K562 (cell line): Measurements from ENCODE around the gene MINK1. TPM values are rescaled to one million over a fixed set of nuclear protein-coding genes. Genes with fewer than 3 reads are reported as not detected.

Experiments
- CBFB ChIP-seq: sonication (generic); formaldehyde crosslinking; IDR thresholded peaks from 2 replicates; pipeline ENCODE4 v1.4.0; 2020; ENCODE audit warnings: mild to moderate bottlenecking, missing genetic modification reagents
- EP400 ChIP-seq: fragments of 450-650 bp; IDR thresholded peaks from 2 replicates; pipeline ENCODE4 v1.6.1; 2017; ENCODE audit warnings: antibody characterized with exemption, mild to moderate bottlenecking, moderate library complexity
- ESRRA ChIP-seq: fragments of 450-650 bp; IDR thresholded peaks from 2 replicates; pipeline ENCODE4 v1.6.1; 2014; ENCODE audit warnings: low read depth, mild to moderate bottlenecking, moderate library complexity, borderline replicate concordance
- GABPA ChIP-seq: fragments of 200-800 bp; sonication (Bioruptor generic); conservative IDR thresholded peaks from 2 replicates; pipeline ENCODE4 v1.6.1; 2016; ENCODE audit warnings: low read depth, missing genetic modification characterization, missing compliant biosample characterization
- JUND ChIP-seq, 2 experiments: IDR thresholded peaks; 2 replicates in 1 of 2; 3 replicates in 1 of 2; pipeline ENCODE4 v1.6.1; 2011; ENCODE audit warnings: borderline replicate concordance in 2 of 2, low read depth in 2 of 2, low read length in 2 of 2, improper control_type of control experiment in 1 of 2, missing biosample characterization in 1 of 2, missing genetic modification characterization in 1 of 2, missing genetic modification reagents in 1 of 2
- KDM2B ChIP-seq: fragments of 250-450 bp; sonication (Bioruptor Pico); IDR thresholded peaks from 2 replicates; pipeline ENCODE4 v1.8.0; 2021; ENCODE audit warnings: mild to moderate bottlenecking, moderate library complexity
- PRMT5 ChIP-seq: sonication (generic); formaldehyde crosslinking; IDR thresholded peaks from 2 replicates; pipeline ENCODE4 v1.5.0; 2020; ENCODE audit warnings: missing genetic modification reagents
- RAD21 ChIP-seq, 2 experiments: fragments of 250-450 bp in 1 of 2; fragments of 450-650 bp in 1 of 2; sonication (Bioruptor Pico) in 1 of 2; formaldehyde crosslinking in 1 of 2; IDR thresholded peaks in 1 of 2; conservative IDR thresholded peaks in 1 of 2; 2 replicates each; pipeline versions ENCODE4 v1.4.0 to v1.8.0; 2020 to 2022; ENCODE audit warnings: mild to moderate bottlenecking in 2 of 2, moderate library complexity in 1 of 2
- REST ChIP-seq, 2 experiments: fragments of 450-650 bp; formaldehyde crosslinking in 1 of 2; IDR thresholded peaks; 2 replicates each; pipeline versions ENCODE4 v1.4.0 to v1.6.1; 2014 to 2020; ENCODE audit warnings: mild to moderate bottlenecking in 2 of 2, borderline replicate concordance in 1 of 2, low read depth in 1 of 2
- SUPT5H ChIP-seq: fragments of 450-650 bp; IDR thresholded peaks from 2 replicates; pipeline ENCODE4 v1.6.1; 2016
- TFAP4 ChIP-seq: sonication (generic); formaldehyde crosslinking; IDR thresholded peaks from 2 replicates; pipeline ENCODE4 v1.8.0; 2022; ENCODE audit warnings: missing genetic modification reagents, mild to moderate bottlenecking, moderate library complexity, borderline replicate concordance
- WHSC1 ChIP-seq: IDR thresholded peaks from one replicate; pipeline ENCODE4 v1.6.1; 2012; ENCODE audit warnings: low read length, control low read depth, inconsistent platforms
- YY1 ChIP-seq, 3 experiments: IDR thresholded peaks; 2 replicates each; pipeline ENCODE4 v1.6.1; 2011; ENCODE audit warnings: low read length in 2 of 3, mild to moderate bottlenecking in 2 of 3, moderate library complexity in 2 of 3, borderline replicate concordance in 1 of 3, control low read depth in 1 of 3, low read depth in 1 of 3; ENCODE audit not compliant: insufficient read depth in 3 of 3, insufficient replicate concordance in 2 of 3, control insufficient read depth in 1 of 3, insufficient read length in 1 of 3; ENCODE audit errors: extremely low read depth in 1 of 3
- ZBTB17 ChIP-seq: fragments of 450-650 bp; formaldehyde crosslinking; IDR thresholded peaks from 2 replicates; pipeline ENCODE4 v1.4.0; 2020; ENCODE audit warnings: mild to moderate bottlenecking
- ZNF511 ChIP-seq: sonication (generic); formaldehyde crosslinking; IDR thresholded peaks from 2 replicates; pipeline ENCODE4 v1.8.0; 2022; ENCODE audit warnings: mild to moderate bottlenecking, missing genetic modification reagents
- polyA plus RNA-seq, 8 experiments: library from polyadenylated mRNA; depleted of rRNA in 4 of 8; stranded (reverse) in 5 of 8; unstranded in 3 of 8; fragments of >200 nt; fragmentation: Nextera tagmentation in 2 of 8; fragmentation: Illumina TruSeq in 1 of 8; extraction: Ambion mirVana in 2 of 8; extraction: Trizol in 1 of 8; gene quantifications; 2 replicates each; pipeline versions ENCODE4 v1.2.1 to v1.2.3, GENCODE V29; 2011 to 2014; ENCODE audit warnings: inconsistent platforms in 1 of 8, missing spikeins in 1 of 8
- total RNA-seq, 7 experiments: library from RNA; depleted of rRNA in 6 of 7; stranded (reverse); fragments of >200 nt in 6 of 7; fragmentation: Illumina TruSeq in 2 of 7; extraction: Trizol in 2 of 7; gene quantifications; 2 replicates each; pipeline versions ENCODE4 v1.2.1 to v1.2.3, GENCODE V29; 2011 to 2021; ENCODE audit warnings: low replicate concordance in 1 of 7

Gene MINK1
- total and polyA plus RNA-seq, 9 of the 15 experiments (the other 6 are each of a cell fraction or from before 2014, with no cell fraction given): 0.11 to 54.2 (median 14.9) TPM

GRCh38 chr17:4934173-4934979, 101.2 kb downstream of the MINK1 start (continued):
- TF ChIP-seq REST (IDR thresholded peaks at IDR 0.05; ENCODE audit: borderline replicate concordance) (peak; percentile 26; the same call in 1 of the 2 replicates), REST (CRISPR knock-in tag; IDR thresholded peaks at IDR 0.05; ENCODE audit: low read depth) (no peak), RAD21 (CRISPR knock-in tag; conservative IDR thresholded peaks at IDR 0.05 in 1 of 2, IDR thresholded peaks at IDR 0.05 in 1 of 2) (peak in 1 of 2 experiments; percentile 37; a peak in 2 of 4 replicates), KDM2B (no peak), TFAP4 (CRISPR knock-in tag) (peak; percentile 39; the same call in 1 of the 2 replicates), YY1 (IDR thresholded peaks at IDR 0.05; ENCODE audit: borderline replicate concordance in 1 of 3, control insufficient read depth in 1 of 3, extremely low read depth in 1 of 3, insufficient read depth in 3 of 3, insufficient read length in 1 of 3, insufficient replicate concordance in 2 of 3, low read depth in 1 of 3, low read length in 2 of 3) (peak in 1 of 3 experiments; percentile 32), PRMT5 (CRISPR knock-in tag) (no peak), CBFB (CRISPR knock-in tag) (peak; percentile 65; the same call in 1 of the 2 replicates), ZBTB17 (0 out of 2 replicates have a peak, but pooled peaks have one; percentile 29), ZNF511 (no peak), ESRRA (peak; percentile 64; the same call in 1 of the 2 replicates), GABPA (tag) (peak; percentile 47; the same call in 1 of the 2 replicates), SUPT5H (peak; percentile 45; the same call in 1 of the 2 replicates), JUND (IDR thresholded peaks at IDR 0.05; ENCODE audit: borderline replicate concordance, low read depth, low read length) (no peak), JUND (tag; IDR thresholded peaks at IDR 0.05; ENCODE audit: borderline replicate concordance, low read depth, low read length) (no peak), WHSC1 (no peak), EP400 (no peak)
